GM23248 (cell line): ENCODE results near the gene ZBTB45. TPM values are rescaled to one million over a fixed set of nuclear protein-coding genes. Genes with fewer than 3 reads are reported as not detected.
"Not testable (repeated sequence)": the region's sequence is repeated elsewhere in the genome, so short reads cannot be mapped to it uniquely, and the experiment has no call there.

Experiments
- DNase-seq: peaks from one replicate; pipeline ENCODE4 v3.0.0-alpha.2; 2015
- H2AFZ ChIP-seq: fragments of 200-600 bp; sonication (generic); 2 replicates; pipeline ENCODE4 v1.6.1; 2016; ENCODE audit warnings: antibody characterized with exemption
- H3F3A ChIP-seq: fragments of 200-600 bp; sonication (generic); 2 replicates; pipeline ENCODE4 v1.6.1; 2016; ENCODE audit warnings: mild to moderate bottlenecking, antibody characterized with exemption, mixed run types; ENCODE audit not compliant: insufficient read depth
- H3K27ac ChIP-seq: fragments of 200-600 bp; sonication (generic); 2 replicates; pipeline ENCODE4 v1.5.1; 2016; ENCODE audit warnings: mild to moderate bottlenecking
- H3K27me3 ChIP-seq: fragments of 200-600 bp; sonication (generic); replicated peaks from 2 replicates; pipeline ENCODE4 v1.6.1; 2016; ENCODE audit warnings: mild to moderate bottlenecking; ENCODE audit not compliant: insufficient read depth
- H3K36me3 ChIP-seq: fragments of 200-600 bp; sonication (generic); 2 replicates; pipeline ENCODE4 v1.6.1; 2016; ENCODE audit warnings: low read depth, mild to moderate bottlenecking
- H3K4me1 ChIP-seq: fragments of 200-600 bp; sonication (generic); 2 replicates; pipeline ENCODE4 v1.6.1; 2016; ENCODE audit warnings: mild to moderate bottlenecking; ENCODE audit not compliant: insufficient read depth
- H3K4me2 ChIP-seq: fragments of 200-600 bp; sonication (generic); one replicate; pipeline ENCODE4 v1.6.1; 2016; ENCODE audit warnings: mild to moderate bottlenecking; ENCODE audit not compliant: unreplicated experiment
- H3K4me3 ChIP-seq: fragments of 200-600 bp; sonication (generic); 2 replicates; pipeline ENCODE4 v1.5.1; 2016; ENCODE audit warnings: mild to moderate bottlenecking
- H3K79me2 ChIP-seq: fragments of 200-600 bp; sonication (generic); 2 replicates; pipeline ENCODE4 v1.6.1; 2016; ENCODE audit warnings: mild to moderate bottlenecking; ENCODE audit not compliant: insufficient read depth
- H3K9ac ChIP-seq: fragments of 200-600 bp; sonication (generic); 2 replicates; pipeline ENCODE4 v1.6.1; 2016; ENCODE audit warnings: mild to moderate bottlenecking
- H3K9me2 ChIP-seq: fragments of 200-600 bp; sonication (generic); 2 replicates; pipeline ENCODE4 v1.6.1; 2016; ENCODE audit warnings: mixed run types, mild to moderate bottlenecking, moderate library complexity; ENCODE audit not compliant: insufficient read depth
- H3K9me3 ChIP-seq: fragments of 200-600 bp; sonication (generic); one replicate; pipeline ENCODE4 v1.6.1; 2017; ENCODE audit warnings: low read depth
- H4K20me1 ChIP-seq: fragments of 200-600 bp; sonication (generic); 2 replicates; pipeline ENCODE4 v1.6.0; 2016; ENCODE audit not compliant: insufficient read depth
- EZH2 ChIP-seq: fragments of 200-600 bp; sonication (generic); IDR thresholded peaks from 2 replicates; pipeline ENCODE4 v1.6.1; 2018; ENCODE audit warnings: antibody characterized with exemption, mild to moderate bottlenecking; ENCODE audit not compliant: insufficient read depth, poor library complexity, severe bottlenecking
- EZH2phosphoT487 ChIP-seq: fragments of 200-600 bp; sonication (generic); IDR thresholded peaks from 2 replicates; pipeline ENCODE4 v1.6.1; 2018; ENCODE audit warnings: antibody characterized with exemption, moderate library complexity, mild to moderate bottlenecking, low read depth; ENCODE audit not compliant: insufficient read depth
- WGBS, 2 experiments: methylation state at CpG; one replicate each; pipeline ENCODE4 v1.1.6; 2015 to 2017; ENCODE audit warnings: low lambda C conversion rate in 2 of 2, low coverage in 1 of 2; ENCODE audit errors: missing lambda C conversion rate in 2 of 2; 5-methylcytosine and 5-hydroxymethylcytosine counted together
- in situ Hi-C: fragments of 300-500 bp; cut with MboI; formaldehyde crosslinking; loops from 2 replicates; pipeline ENCODE4 v1.15.0; 2020
- polyA plus RNA-seq: library from polyadenylated mRNA; unstranded; fragments of >200 nt; fragmentation: Nextera tagmentation; extraction: Ambion mirVana; gene quantifications from 2 replicates; pipeline ENCODE4 v1.2.1, GENCODE V29; 2016
- total RNA-seq: library from RNA; depleted of rRNA; stranded (reverse); fragments of >200 nt; shearing (Covaris generic); gene quantifications from 2 replicates; pipeline ENCODE4 v1.2.3, GENCODE V29; 2014

The ZBTB45 gene
- total and polyA plus RNA-seq, 2 experiments from 2014 or later = 9.0 to 16.0 TPM

DNA sequence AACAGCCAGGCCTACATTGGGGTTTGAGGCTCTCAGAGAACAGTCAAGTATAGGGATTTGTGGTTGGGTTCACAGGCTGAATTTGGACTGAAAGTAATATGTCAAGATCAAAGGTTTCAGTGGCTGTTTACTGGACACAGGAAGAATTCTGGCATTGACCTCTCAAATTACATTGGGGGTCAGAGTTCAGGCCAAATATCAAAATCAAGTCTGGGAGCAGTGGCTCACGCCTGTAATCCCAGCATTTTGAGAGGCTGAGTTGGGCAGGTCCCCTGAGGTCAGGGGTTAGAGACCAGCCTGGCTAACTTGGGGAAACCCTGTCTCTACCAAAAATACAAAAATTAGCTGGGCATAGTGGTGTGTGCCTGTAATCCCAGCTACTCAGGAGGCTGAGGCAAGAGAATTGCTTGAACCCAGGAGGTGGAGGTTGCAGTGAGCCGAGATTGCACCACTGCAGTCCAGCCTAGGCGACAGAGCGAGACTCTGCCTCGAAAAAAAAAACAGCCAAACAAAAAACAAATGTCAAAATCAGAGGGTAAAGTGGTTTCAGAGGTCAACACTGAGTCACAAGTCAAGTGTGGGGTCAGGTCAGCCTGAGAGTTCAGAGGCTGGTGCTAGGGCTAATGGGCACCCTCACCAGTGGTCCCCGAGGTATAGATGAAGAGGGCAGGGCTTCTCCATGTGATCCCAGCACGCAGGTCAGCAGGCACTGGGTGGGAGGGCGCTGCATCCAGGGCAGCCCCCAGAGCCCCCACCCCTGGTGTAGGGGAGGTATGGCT, 9.3 kb downstream of the ZBTB45 start:
- H3K79me2 ChIP-seq = peaks cover 10% of the 10 kb centered on the region
- in situ Hi-C loops = no loop called here

DNA sequence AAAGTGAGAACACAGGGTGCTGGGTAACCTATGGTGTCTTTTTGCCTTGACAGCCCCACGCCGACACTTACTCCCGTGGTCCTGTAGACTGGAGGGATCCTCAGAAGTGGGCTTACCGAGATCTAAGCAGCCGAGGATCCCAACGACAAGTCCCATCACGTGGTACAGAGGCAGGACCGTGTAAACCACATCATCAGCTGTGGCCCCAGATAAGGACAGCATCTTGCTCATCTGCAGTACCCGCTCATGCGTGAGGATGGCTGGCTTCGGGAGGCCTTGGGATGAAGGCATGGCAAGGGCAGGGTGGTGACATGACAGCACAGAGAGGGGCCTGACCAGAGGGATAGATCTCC, 9.9 kb downstream of the ZBTB45 start:
- Histone ChIP-seq H3K9me3 (no peaks in the 10 kb centered on the region), H3K27ac (no peak overlapping the region), H3K9me2 (no peaks in the 10 kb centered on the region), H3K4me3 (no peak overlapping the region), H3K4me1 (no peaks in the 10 kb centered on the region), H3K27me3 (no peaks in the 10 kb centered on the region), H3K79me2 (peaks cover 4% of the 10 kb centered on the region), H3K4me2 (no peak overlapping the region), H3K9ac (no peak overlapping the region), H4K20me1 (no peaks in the 10 kb centered on the region), H3K36me3 (no peaks in the 10 kb centered on the region), H2AFZ (no peak overlapping the region), H3F3A (no peaks in the 10 kb centered on the region)
- DNase-seq = no peak
- in situ Hi-C loops = no loop called here
- no peak for TF ChIP-seq EZH2phosphoT487
- TF ChIP-seq EZH2 = no peak
- WGBS, 2 experiments = 85% methylated on average over 11 of the region's 11 CpGs

More for the DNA sequence above, 9.3 kb downstream of the ZBTB45 start:
- Histone ChIP-seq H3K9ac (no peak overlapping the region), H2AFZ (no peak overlapping the region), H3K36me3 (no peaks in the 10 kb centered on the region), H3K4me1 (no peaks in the 10 kb centered on the region), H3K9me3 (no peaks in the 10 kb centered on the region), H3F3A (no peaks in the 10 kb centered on the region), H4K20me1 (no peaks in the 10 kb centered on the region), H3K9me2 (no peaks in the 10 kb centered on the region), H3K4me3 (no peak overlapping the region), H3K27me3 (no peaks in the 10 kb centered on the region), H3K27ac (no peak overlapping the region), H3K4me2 (no peak overlapping the region)
- no peak for DNase-seq
- no peak for TF ChIP-seq EZH2
- TF ChIP-seq EZH2phosphoT487 = no peak
- 84 to 86% methylated on average over 8 of the region's 8 CpGs for WGBS, 2 experiments

DNA sequence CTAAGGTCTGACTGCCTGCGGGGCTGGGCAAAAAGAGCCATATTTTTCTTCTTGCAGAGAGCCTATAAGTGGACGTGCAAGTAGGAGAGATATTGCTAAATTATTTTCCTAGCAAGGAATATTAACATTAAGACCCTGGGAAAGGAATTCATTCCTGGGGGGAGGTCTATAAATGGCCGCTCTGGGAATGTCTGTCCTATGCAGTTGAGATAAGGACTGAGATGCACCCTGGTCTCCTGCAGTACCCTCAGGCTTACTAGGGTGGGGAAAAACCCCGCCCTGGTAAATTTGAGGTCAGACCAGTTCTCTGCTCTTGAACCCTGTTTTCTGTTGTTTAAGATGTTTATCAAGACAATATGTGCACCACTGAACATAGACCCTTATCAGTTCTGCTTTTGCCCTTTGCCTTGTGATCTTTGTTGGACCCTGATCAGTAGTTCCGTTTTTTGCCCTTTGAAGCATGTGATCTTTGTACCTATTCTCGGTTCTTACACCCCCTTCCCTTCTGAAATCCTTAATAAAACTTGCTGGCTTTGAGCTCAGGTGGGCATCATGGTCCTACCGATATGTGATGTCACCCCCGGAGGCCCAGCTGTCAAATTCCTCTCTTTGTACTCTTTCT, 11.9 kb downstream of the ZBTB45 start:
- DNase-seq, H3K9ac ChIP-seq, H3K9me3 ChIP-seq, H3F3A ChIP-seq, H3K4me2 ChIP-seq, H2AFZ ChIP-seq, H3K27me3 ChIP-seq, H3K27ac ChIP-seq, H3K36me3 ChIP-seq, in situ Hi-C loops, H3K4me1 ChIP-seq, H3K9me2 ChIP-seq, H3K79me2 ChIP-seq, H3K4me3 ChIP-seq, H4K20me1 ChIP-seq: not testable (repeated sequence)
- 69 to 72% methylated on average over 8 of the region's 8 CpGs for WGBS, 2 experiments

DNA sequence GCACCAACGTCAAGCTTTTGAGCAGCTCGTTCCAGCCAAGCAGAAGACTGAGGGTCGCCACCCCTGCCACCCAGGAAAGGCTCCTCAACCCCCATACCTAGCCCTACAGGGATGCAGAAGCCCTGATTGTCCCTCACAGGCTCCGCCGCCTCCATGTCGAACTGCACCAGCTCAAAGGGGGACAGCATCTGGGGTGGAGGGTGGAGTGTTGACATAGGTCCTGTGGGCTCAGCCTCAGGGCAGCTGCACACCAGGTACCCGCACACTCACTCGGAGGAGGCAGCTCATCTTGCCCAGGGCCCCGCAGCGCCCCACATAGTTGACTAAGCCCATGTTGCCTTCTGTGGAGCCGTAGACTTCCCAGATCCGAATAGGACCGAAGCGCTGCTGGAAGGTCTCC, 19.4 kb downstream of the ZBTB45 start:
- no peaks in the 10 kb centered on the region for H3F3A ChIP-seq
- WGBS, 2 experiments = 86 to 89% methylated on average over 14 of the region's 14 CpGs
- H3K4me1 ChIP-seq = no peaks in the 10 kb centered on the region
- TF ChIP-seq EZH2phosphoT487 (no peak), EZH2 (no peak)
- no peaks in the 10 kb centered on the region for H3K36me3 ChIP-seq
- in situ Hi-C loops = no loop called here
- H3K79me2 ChIP-seq = no peaks in the 10 kb centered on the region
- no peaks in the 10 kb centered on the region for H3K9me2 ChIP-seq
- no peaks in the 10 kb centered on the region for H3K9me3 ChIP-seq
- no peaks in the 10 kb centered on the region for H4K20me1 ChIP-seq
- no peak overlapping the region for H3K27ac ChIP-seq
- H3K4me3 ChIP-seq = no peak overlapping the region
- no peak overlapping the region for H3K9ac ChIP-seq
- H2AFZ ChIP-seq = no peak overlapping the region
- no peak for DNase-seq
- H3K4me2 ChIP-seq = no peak overlapping the region
- H3K27me3 ChIP-seq = no peaks in the 10 kb centered on the region
